Smooth muscle cell (in vitro differentiated cells): ENCODE data around the gene UBXN10. TPM values are rescaled to one million over a fixed set of nuclear protein-coding genes. Genes with fewer than 3 reads are reported as not detected.

ENCODE experiments used
- DNase-seq: peaks from one replicate; lab custom pipeline; 2025; ENCODE audit not compliant: unreplicated experiment; lab: John Stamatoyannopoulos, UW
- H2AFZ ChIP-seq: fragments of 200-600 bp; sonication (generic); 2 replicates; pipeline ENCODE4 v1.6.0; 2016; ENCODE audit warnings: antibody characterized with exemption, low read depth, mild to moderate bottlenecking
- H3F3A ChIP-seq: fragments of 200-600 bp; sonication (generic); 2 replicates; pipeline ENCODE4 v1.6.0; 2017; ENCODE audit warnings: antibody characterized with exemption, low read depth
- H3K27ac ChIP-seq: fragments of 200-600 bp; sonication (generic); 2 replicates; pipeline ENCODE4 v1.5.1; 2016; ENCODE audit warnings: low read depth, mild to moderate bottlenecking
- H3K27me3 ChIP-seq: fragments of 200-600 bp; sonication (generic); 2 replicates; pipeline ENCODE4 v1.6.1; 2016; ENCODE audit warnings: low read depth, mild to moderate bottlenecking
- H3K36me3 ChIP-seq: fragments of 200-600 bp; sonication (generic); 2 replicates; pipeline ENCODE4 v1.5.1; 2016; ENCODE audit warnings: low read depth
- H3K4me1 ChIP-seq: fragments of 200-600 bp; sonication (generic); 2 replicates; pipeline ENCODE4 v1.5.1; 2016; ENCODE audit warnings: low read depth
- H3K4me2 ChIP-seq: fragments of 200-600 bp; sonication (generic); 2 replicates; pipeline ENCODE4 v1.6.0; 2016; ENCODE audit warnings: mild to moderate bottlenecking
- H3K4me3 ChIP-seq: fragments of 200-600 bp; sonication (generic); 2 replicates; pipeline ENCODE4 v1.5.1; 2016; ENCODE audit warnings: mild to moderate bottlenecking
- H3K79me2 ChIP-seq: fragments of 200-600 bp; sonication (generic); 2 replicates; pipeline ENCODE4 v1.6.0; 2016; ENCODE audit warnings: low read depth, mild to moderate bottlenecking
- H3K9ac ChIP-seq: fragments of 200-600 bp; sonication (generic); 2 replicates; pipeline ENCODE4 v1.6.0; 2016; ENCODE audit warnings: low read depth
- H3K9me3 ChIP-seq: fragments of 200-600 bp; sonication (generic); replicated peaks from 2 replicates; pipeline ENCODE4 v1.5.1; 2016; ENCODE audit warnings: low read depth
- H4K20me1 ChIP-seq: fragments of 200-600 bp; sonication (generic); 2 replicates; pipeline ENCODE4 v1.6.0; 2016; ENCODE audit warnings: low read depth
- CTCF ChIP-seq: fragments of 200-600 bp; sonication (generic); IDR thresholded peaks from 2 replicates; pipeline ENCODE4 v1.5.1; 2017; ENCODE audit warnings: borderline replicate concordance, mild to moderate bottlenecking, antibody characterized with exemption; ENCODE audit not compliant: insufficient read depth, poor library complexity, severe bottlenecking
- WGBS: methylation state at CpG from one replicate; pipeline ENCODE4 v1.1.7; 2016; ENCODE audit warnings: low lambda C conversion rate; 5-methylcytosine and 5-hydroxymethylcytosine counted together
- polyA plus RNA-seq: library from polyadenylated mRNA; unstranded; fragments of >200 nt; fragmentation: Nextera tagmentation; extraction: Ambion mirVana; gene quantifications from 2 replicates; pipeline ENCODE4 v1.2.1, GENCODE V29; 2016
- total RNA-seq: library from RNA; depleted of rRNA; stranded (reverse); fragments of >200 nt; gene quantifications from 2 replicates; pipeline ENCODE4 v1.2.3, GENCODE V29; 2014

Gene UBXN10
- total and polyA plus RNA-seq, 2 experiments from 2014 or later: 0.36 to 0.49 TPM

- Histone ChIP-seq H4K20me1 (no peaks in the 10 kb centered on the region), H3K9me3 (no peaks in the 10 kb centered on the region), H3K36me3 (no peaks in the 10 kb centered on the region), H3K4me1 (no peaks in the 10 kb centered on the region), H3K79me2 (no peaks in the 10 kb centered on the region), H3K9ac (no peak overlapping the region), H3K27me3 (peaks cover 8% of the 10 kb centered on the region), H3F3A (no peaks in the 10 kb centered on the region), H3K27ac (no peak overlapping the region), H2AFZ (no peak overlapping the region), H3K4me3 (no peak overlapping the region), H3K4me2 (no peak overlapping the region)
- DNase-seq: no peak
- no peak for TF ChIP-seq CTCF
- 100% methylated on average over 2 of the region's 2 CpGs for WGBS
These were observed 37.2 kb downstream of the UBXN10 start for GRCh38 chr1:20223106-20223505.

GRCh38 chr1:20223551-20224419 is 37.9 kb downstream of the UBXN10 start:
- no peak for DNase-seq
- no peak overlapping the region for H2AFZ ChIP-seq
- H3K27ac ChIP-seq: no peak overlapping the region
- no peak overlapping the region for H3K4me3 ChIP-seq
- WGBS: 61% methylated on average over 18 of the region's 18 CpGs
- peaks cover 8% of the 10 kb centered on the region for H3K27me3 ChIP-seq
- no peak overlapping the region for H3K4me2 ChIP-seq
- no peak for TF ChIP-seq CTCF
- no peaks in the 10 kb centered on the region for H3K36me3 ChIP-seq
- H4K20me1 ChIP-seq: no peaks in the 10 kb centered on the region
- H3K9me3 ChIP-seq: no peaks in the 10 kb centered on the region
- no peak overlapping the region for H3K9ac ChIP-seq
- H3K79me2 ChIP-seq: no peaks in the 10 kb centered on the region
- no peaks in the 10 kb centered on the region for H3K4me1 ChIP-seq
- no peaks in the 10 kb centered on the region for H3F3A ChIP-seq

- Histone ChIP-seq H2AFZ (no peak overlapping the region), H4K20me1 (no peaks in the 10 kb centered on the region), H3K79me2 (no peaks in the 10 kb centered on the region), H3K4me2 (no peak overlapping the region), H3K4me1 (no peaks in the 10 kb centered on the region), H3K36me3 (no peaks in the 10 kb centered on the region), H3K27ac (no peak overlapping the region), H3K27me3 (peaks cover 8% of the 10 kb centered on the region), H3K9ac (no peak overlapping the region), H3K9me3 (no peaks in the 10 kb centered on the region), H3K4me3 (no peak overlapping the region), H3F3A (no peaks in the 10 kb centered on the region)
- no peak for DNase-seq
- no peak for TF ChIP-seq CTCF
- 74% methylated on average over 3 of the region's 3 CpGs for WGBS
These were observed 38.6 kb downstream of the UBXN10 start for GRCh38 chr1:20224546-20224945.

DNA sequence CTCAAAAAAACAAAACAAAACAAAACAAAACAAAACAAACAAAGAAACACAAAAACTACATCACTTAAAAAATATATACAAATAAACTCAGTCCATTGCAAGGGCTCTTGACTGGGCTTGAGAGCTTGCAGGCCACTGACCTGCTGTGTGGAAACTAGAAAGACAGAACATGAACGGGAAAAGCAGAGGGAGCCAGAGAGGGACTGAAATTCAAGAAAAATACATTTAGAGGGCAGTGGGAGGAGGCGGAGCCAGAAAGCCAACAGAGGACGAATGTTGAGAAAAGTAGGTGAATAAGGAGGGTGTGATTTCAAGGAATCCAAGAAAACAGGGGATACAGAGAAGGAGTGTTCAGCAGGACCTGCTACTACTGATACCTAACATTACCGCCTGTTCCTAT is 41.8 kb downstream of the UBXN10 start:
- no peak for DNase-seq
- H3K27ac ChIP-seq: no peak overlapping the region
- no peaks in the 10 kb centered on the region for H3K9me3 ChIP-seq
- H3K9ac ChIP-seq: no peak overlapping the region
- WGBS: 65% methylated on average over 4 of the region's 4 CpGs
- no peaks in the 10 kb centered on the region for H3F3A ChIP-seq
- H2AFZ ChIP-seq: no peak overlapping the region
- no peak overlapping the region for H3K4me3 ChIP-seq
- H3K36me3 ChIP-seq: no peaks in the 10 kb centered on the region
- no peak for TF ChIP-seq CTCF
- H3K4me1 ChIP-seq: no peaks in the 10 kb centered on the region
- H3K27me3 ChIP-seq: peaks cover 8% of the 10 kb centered on the region
- H3K79me2 ChIP-seq: no peaks in the 10 kb centered on the region
- H4K20me1 ChIP-seq: no peaks in the 10 kb centered on the region
- H3K4me2 ChIP-seq: no peak overlapping the region
